ENCODE results near the gene CDX2.

The CDX2 gene

GRCh38 chr13:27979001-27979643 lies 10.0 kb upstream of the CDX2 start:
- no peak for DNase-seq (ENCODE audit: low read depth in 2 of 2)

GRCh38 chr13:27978301-27978968 lies 9.3 kb upstream of the CDX2 start:
- DNase-seq (ENCODE audit: low read depth in 2 of 2) = no peak

GRCh38 chr13:27977476-27978300 lies 8.6 kb upstream of the CDX2 start:
- no peak for DNase-seq (ENCODE audit: low read depth in 2 of 2)

- DNase-seq (ENCODE audit: low read depth in 2 of 2) = no peak
Observed at GRCh38 chr13:27976362-27977091, 7.4 kb upstream of the CDX2 start.

GRCh38 chr13:27975564-27976361 lies 6.6 kb upstream of the CDX2 start:
- no peak for DNase-seq (ENCODE audit: low read depth in 2 of 2)

GRCh38 chr13:27973961-27974662 lies 5.0 kb upstream of the CDX2 start:
- DNase-seq (ENCODE audit: low read depth in 2 of 2) = no peak

GRCh38 chr13:27973291-27973690 lies 4.2 kb upstream of the CDX2 start:
- no peak for DNase-seq (ENCODE audit: low read depth in 2 of 2)

GRCh38 chr13:27972478-27972820 lies 3.3 kb upstream of the CDX2 start:
- no peak for DNase-seq (ENCODE audit: low read depth in 2 of 2)

- no peak for DNase-seq (ENCODE audit: low read depth in 2 of 2)
Observed at GRCh38 chr13:27971776-27972477, 2.8 kb upstream of the CDX2 start.

- no peak for DNase-seq (ENCODE audit: low read depth in 2 of 2)
Observed at GRCh38 chr13:27971236-27971645, 2.1 kb upstream of the CDX2 start.

- no peak for DNase-seq (ENCODE audit: low read depth in 2 of 2)
Observed at GRCh38 chr13:27970382-27971235, 1.5 kb upstream of the CDX2 start.

GRCh38 chr13:27969866-27970229 lies 733 bp upstream of the CDX2 start:
- no peak for DNase-seq (ENCODE audit: low read depth in 2 of 2)

GRCh38 chr13:27968316-27969081 lies 616 bp downstream of the CDX2 start:
- DNase-seq (ENCODE audit: low read depth in 2 of 2) = no peak

- no peak for DNase-seq (ENCODE audit: low read depth in 2 of 2)
Observed at GRCh38 chr13:27967736-27968315, 1.3 kb downstream of the CDX2 start.

- DNase-seq (ENCODE audit: low read depth in 2 of 2) = no peak
Observed at GRCh38 chr13:27967203-27967735, 1.8 kb downstream of the CDX2 start.

GRCh38 chr13:27966641-27967202 lies 2.4 kb downstream of the CDX2 start:
- DNase-seq (ENCODE audit: low read depth in 2 of 2) = no peak

Data from stimulated activated CD4-positive, alpha-beta T cell treated with anti-CD3 and anti-CD28 coated beads, Interleukin-1b, Interleukin-23, amount 100 ng/mL, for 1 hour (primary cell).